Activated T-helper 1 cell treated with Interleukin-2 at 50 U/mL for 16 hours (primary cell): ENCODE results near the gene ASPG.
"Not testable (repeated sequence)": the region's sequence is repeated elsewhere in the genome, so short reads cannot be mapped to it uniquely, and the experiment has no call there.

Experiments used
- DNase-seq: peaks from one replicate; pipeline ENCODE4 v3.0.0-alpha.2; 2020; ENCODE audit warnings: low read depth

Gene ASPG

GRCh38 chr14:104147346-104148125, 62.0 kb downstream of the ASPG start:
- DNase-seq: no peak

GRCh38 chr14:104148433-104149277, 63.2 kb downstream of the ASPG start:
- no peak for DNase-seq

GRCh38 chr14:104149278-104149595, 63.7 kb downstream of the ASPG start:
- DNase-seq: no peak

GRCh38 chr14:104149617-104150135, 64.2 kb downstream of the ASPG start:
- no peak for DNase-seq

- DNase-seq: no peak
Observed at GRCh38 chr14:104150136-104151025, 64.9 kb downstream of the ASPG start.

GRCh38 chr14:104151026-104151381, 65.5 kb downstream of the ASPG start:
- no peak for DNase-seq

GRCh38 chr14:104151566-104152245, 66.2 kb downstream of the ASPG start:
- no peak for DNase-seq

- DNase-seq: no peak
Observed at GRCh38 chr14:104152246-104152575, 66.7 kb downstream of the ASPG start.

- no peak for DNase-seq
Observed at GRCh38 chr14:104152686-104153393, 67.3 kb downstream of the ASPG start.

- not testable (repeated sequence) for DNase-seq
Observed at GRCh38 chr14:104153394-104153755, 67.9 kb downstream of the ASPG start.

- no peak for DNase-seq
Observed at GRCh38 chr14:104154246-104154645, 68.7 kb downstream of the ASPG start.

GRCh38 chr14:104155513-104155912, 70.0 kb downstream of the ASPG start:
- no peak for DNase-seq

- DNase-seq: no peak
Observed at GRCh38 chr14:104156142-104156541, 70.6 kb downstream of the ASPG start.

GRCh38 chr14:104157016-104157928, 71.8 kb downstream of the ASPG start:
- no peak for DNase-seq

- DNase-seq: no peak
Observed at GRCh38 chr14:104158827-104159798, 73.6 kb downstream of the ASPG start.

- DNase-seq: no peak
Observed at GRCh38 chr14:104159990-104160389, 74.5 kb downstream of the ASPG start.

- no peak for DNase-seq
Observed at GRCh38 chr14:104161602-104162367, 76.3 kb downstream of the ASPG start.

GRCh38 chr14:104162495-104162894, 77.0 kb downstream of the ASPG start:
- no peak for DNase-seq
